Stimulated activated CD8-positive, alpha-beta memory T cell treated with anti-CD3 and anti-CD28 coated beads, Interleukin-7, amount 100 ng/mL, for 48 hours (primary cell): ENCODE results near the gene RRBP1.

Experiments used
- DNase-seq, 2 donors: peaks; one replicate each; pipeline ENCODE4 v3.0.0-alpha.2; 2020; ENCODE audit warnings: low read depth in 1 of 2; ENCODE audit errors: extremely low read depth in 1 of 2

The RRBP1 gene

GRCh38 chr20:17635332-17636244, 46.5 kb downstream of the RRBP1 start:
- no peak for DNase-seq

GRCh38 chr20:17634661-17635331, 47.2 kb downstream of the RRBP1 start:
- no peak for DNase-seq

- DNase-seq, result no peak
Measured at GRCh38 chr20:17633850-17634500, 48.1 kb downstream of the RRBP1 start.

- no peak for DNase-seq
Measured at GRCh38 chr20:17633221-17633849, 48.7 kb downstream of the RRBP1 start.

GRCh38 chr20:17631576-17632319, 50.3 kb downstream of the RRBP1 start:
- DNase-seq, result no peak

- no peak for DNase-seq
Measured at GRCh38 chr20:17630806-17631195, 51.2 kb downstream of the RRBP1 start.

GRCh38 chr20:17630151-17630805, 51.8 kb downstream of the RRBP1 start:
- no peak for DNase-seq

- no peak for DNase-seq
Measured at GRCh38 chr20:17629678-17630089, 52.4 kb downstream of the RRBP1 start.

- DNase-seq, result no peak
Measured at GRCh38 chr20:17629025-17629424, 53.0 kb downstream of the RRBP1 start.

- no peak for DNase-seq
Measured at GRCh38 chr20:17628101-17628841, 53.8 kb downstream of the RRBP1 start.

GRCh38 chr20:17627101-17627955, 54.7 kb downstream of the RRBP1 start:
- DNase-seq, result no peak

GRCh38 chr20:17626217-17627007, 55.6 kb downstream of the RRBP1 start:
- DNase-seq, result no peak

GRCh38 chr20:17625246-17626051, 56.6 kb downstream of the RRBP1 start:
- DNase-seq, result no peak

- no peak for DNase-seq
Measured at GRCh38 chr20:17624551-17625245, 57.3 kb downstream of the RRBP1 start.

- no peak for DNase-seq
Measured at GRCh38 chr20:17624070-17624469, 58.0 kb downstream of the RRBP1 start.

- DNase-seq, result no peak
Measured at GRCh38 chr20:17622851-17623508, 59.1 kb downstream of the RRBP1 start.
